Gastrocnemius medialis (tissue), 4 donors: Measurements from ENCODE around the gene ICAM5.

ENCODE experiments used
- POLR2A ChIP-seq, 2 donors: fragments of 450-650 bp; IDR thresholded peaks; one replicate each; pipeline ENCODE4 v1.6.1; 2017; ENCODE audit warnings: antibody characterized with exemption in 2 of 2, mild to moderate bottlenecking in 2 of 2, moderate library complexity in 2 of 2
- TF ChIP-seq, protein P1 (sequence below), 5 experiments: fragments of 450-650 bp in 3 of 5; fragments of 200-600 bp in 2 of 5; sonication (generic) in 2 of 5; IDR thresholded peaks in 4 of 5; conservative IDR thresholded peaks in 1 of 5; 1 replicate in 4 of 5; 2 replicates in 1 of 5; pipeline ENCODE4 v1.5.1; 2016 to 2019; ENCODE audit warnings: antibody characterized with exemption in 5 of 5, mild to moderate bottlenecking in 3 of 5, moderate library complexity in 3 of 5

DNA sequence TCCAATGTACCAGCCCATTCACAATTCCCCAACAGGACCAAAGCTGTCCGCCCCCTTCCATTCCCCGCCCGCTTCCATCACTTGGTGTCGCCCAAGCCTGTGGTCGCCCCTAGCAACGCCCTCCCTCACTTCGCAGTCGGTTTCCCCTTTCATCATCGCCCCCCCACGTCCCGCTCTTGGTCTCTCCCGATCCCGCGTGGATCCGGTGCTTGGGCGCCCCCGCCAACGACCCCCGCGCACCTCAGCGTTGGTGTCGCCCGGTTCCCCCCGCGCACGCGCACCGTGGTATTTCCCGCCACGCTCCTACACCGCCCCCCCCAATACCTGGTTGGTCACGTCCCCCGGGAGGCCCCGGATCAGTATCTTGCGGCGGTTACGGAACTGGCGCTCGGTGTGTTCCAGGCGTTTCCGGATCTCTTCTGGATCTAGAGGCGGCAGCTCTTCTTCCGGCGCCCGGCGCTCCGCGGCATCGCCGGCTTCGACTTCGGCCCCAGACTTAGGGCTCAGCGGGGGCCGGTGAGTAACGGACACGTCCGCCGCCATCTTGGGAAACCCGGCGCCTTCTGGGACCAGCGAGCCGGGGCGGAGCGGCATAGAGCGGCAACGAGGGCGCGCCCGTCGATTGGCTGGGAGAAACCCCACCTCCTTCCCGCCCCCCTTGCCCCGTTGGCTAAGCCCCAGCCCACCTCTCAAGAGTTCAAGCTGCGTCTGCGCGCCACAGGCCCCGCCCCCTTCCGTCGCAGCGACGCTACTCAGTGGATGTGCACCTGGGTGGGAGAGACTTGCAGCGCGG is 43.4 kb downstream of the ICAM5 start, which contains the start of gene RAVER1:
- TF ChIP-seq, protein P1, sequence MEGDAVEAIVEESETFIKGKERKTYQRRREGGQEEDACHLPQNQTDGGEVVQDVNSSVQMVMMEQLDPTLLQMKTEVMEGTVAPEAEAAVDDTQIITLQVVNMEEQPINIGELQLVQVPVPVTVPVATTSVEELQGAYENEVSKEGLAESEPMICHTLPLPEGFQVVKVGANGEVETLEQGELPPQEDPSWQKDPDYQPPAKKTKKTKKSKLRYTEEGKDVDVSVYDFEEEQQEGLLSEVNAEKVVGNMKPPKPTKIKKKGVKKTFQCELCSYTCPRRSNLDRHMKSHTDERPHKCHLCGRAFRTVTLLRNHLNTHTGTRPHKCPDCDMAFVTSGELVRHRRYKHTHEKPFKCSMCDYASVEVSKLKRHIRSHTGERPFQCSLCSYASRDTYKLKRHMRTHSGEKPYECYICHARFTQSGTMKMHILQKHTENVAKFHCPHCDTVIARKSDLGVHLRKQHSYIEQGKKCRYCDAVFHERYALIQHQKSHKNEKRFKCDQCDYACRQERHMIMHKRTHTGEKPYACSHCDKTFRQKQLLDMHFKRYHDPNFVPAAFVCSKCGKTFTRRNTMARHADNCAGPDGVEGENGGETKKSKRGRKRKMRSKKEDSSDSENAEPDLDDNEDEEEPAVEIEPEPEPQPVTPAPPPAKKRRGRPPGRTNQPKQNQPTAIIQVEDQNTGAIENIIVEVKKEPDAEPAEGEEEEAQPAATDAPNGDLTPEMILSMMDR (IDR thresholded peaks at IDR 0.05 in 4 of 5, conservative IDR thresholded peaks at IDR 0.05 in 1 of 5) = no peak
- peak; percentile 85 to 94 for TF ChIP-seq POLR2A (IDR thresholded peaks at IDR 0.05)
